Middle frontal gyrus (tissue), 1 donor: ENCODE data around the gene LPIN2.
"Not testable (repeated sequence)": the region's sequence is repeated elsewhere in the genome, so short reads cannot be mapped to it uniquely, and the experiment has no call there.

Experiments used
- DNase-seq: peaks from one replicate; pipeline ENCODE4 v3.0.0-alpha.2; 2015; ENCODE audit warnings: low spot score; ENCODE audit errors: extremely low spot score

LPIN2 gene

GRCh38 chr18:3013024-3013804 is at the start of gene LPIN2:
LPIN2 (minus strand) TSS chr18:3013144; CDS start chr18:2960840, 52,304 bp downstream.
- peak; percentile 90 for DNase-seq

- no peak for DNase-seq
These were observed 48.8 kb upstream of the LPIN2 start for GRCh38 chr18:3061581-3062312.

- DNase-seq = no peak
These were observed 48.0 kb upstream of the LPIN2 start for GRCh38 chr18:3060667-3061580.

GRCh38 chr18:3059272-3059671 is 46.3 kb upstream of the LPIN2 start:
- DNase-seq = no peak

- DNase-seq = no peak
These were observed 45.6 kb upstream of the LPIN2 start for GRCh38 chr18:3058328-3059191.

GRCh38 chr18:3057526-3057925 is 44.6 kb upstream of the LPIN2 start:
- DNase-seq = no peak

- no peak for DNase-seq
These were observed 43.4 kb upstream of the LPIN2 start for GRCh38 chr18:3056311-3056710.

GRCh38 chr18:3055816-3056215 is 42.9 kb upstream of the LPIN2 start:
- no peak for DNase-seq

GRCh38 chr18:3055186-3055728 is 42.3 kb upstream of the LPIN2 start:
- no peak for DNase-seq

GRCh38 chr18:3054780-3055179 is 41.8 kb upstream of the LPIN2 start:
- no peak for DNase-seq

GRCh38 chr18:3054214-3054613 is 41.3 kb upstream of the LPIN2 start:
- no peak for DNase-seq

GRCh38 chr18:3053081-3053480 is 40.1 kb upstream of the LPIN2 start:
- no peak for DNase-seq

GRCh38 chr18:3052411-3052758 is 39.4 kb upstream of the LPIN2 start:
- DNase-seq = no peak

GRCh38 chr18:3051718-3052410 is 38.9 kb upstream of the LPIN2 start:
- DNase-seq = no peak

- DNase-seq = not testable (repeated sequence)
These were observed 37.0 kb upstream of the LPIN2 start for GRCh38 chr18:3049897-3050454.

GRCh38 chr18:3048820-3049349 is 35.9 kb upstream of the LPIN2 start:
- DNase-seq = no peak

GRCh38 chr18:3048121-3048520 is 35.2 kb upstream of the LPIN2 start:
- DNase-seq = no peak

- no peak for DNase-seq
These were observed 33.4 kb upstream of the LPIN2 start for GRCh38 chr18:3046216-3046808.
